SHP77 treated with DMSO at 0.1 percent for 48 hours (cell line): ENCODE data around the gene GULP1.
"Not testable (repeated sequence)": the region's sequence is repeated elsewhere in the genome, so short reads cannot be mapped to it uniquely, and the experiment has no call there.

Source experiments
- DNase-seq: peaks from one replicate; lab custom pipeline; 2025; lab: John Stamatoyannopoulos, UW

The GULP1 gene

GRCh38 chr2:188601927-188602326 is 310.3 kb downstream of the GULP1 start:
- no peak for DNase-seq

GRCh38 chr2:188604579-188604978 is 312.9 kb downstream of the GULP1 start:
- no peak for DNase-seq

- DNase-seq = not testable (repeated sequence)
Observed at GRCh38 chr2:188605609-188606584, 314.2 kb downstream of the GULP1 start.

- not testable (repeated sequence) for DNase-seq
Observed at GRCh38 chr2:188606596-188606995, 314.9 kb downstream of the GULP1 start.

- no peak for DNase-seq
Observed at GRCh38 chr2:188607501-188607900, 315.8 kb downstream of the GULP1 start.

- DNase-seq = no peak
Observed at GRCh38 chr2:188609321-188610049, 317.8 kb downstream of the GULP1 start.

GRCh38 chr2:188610050-188610444 is 318.4 kb downstream of the GULP1 start:
- DNase-seq = no peak

GRCh38 chr2:188610827-188611226 is 319.2 kb downstream of the GULP1 start:
- DNase-seq = no peak

GRCh38 chr2:188619146-188619545 is 327.5 kb downstream of the GULP1 start:
- no peak for DNase-seq

- no peak for DNase-seq
Observed at GRCh38 chr2:188620916-188621315, 329.2 kb downstream of the GULP1 start.

GRCh38 chr2:188622601-188623260 is 331.1 kb downstream of the GULP1 start:
- no peak for DNase-seq

GRCh38 chr2:188623995-188624643 is 332.4 kb downstream of the GULP1 start:
- no peak for DNase-seq

GRCh38 chr2:188627471-188627870 is 335.8 kb downstream of the GULP1 start:
- no peak for DNase-seq

- DNase-seq = no peak
Observed at GRCh38 chr2:188628989-188629752, 337.5 kb downstream of the GULP1 start.

GRCh38 chr2:188629753-188630527 is 338.3 kb downstream of the GULP1 start:
- DNase-seq = no peak

GRCh38 chr2:188631037-188631809 is 339.5 kb downstream of the GULP1 start:
- no peak for DNase-seq

- no peak for DNase-seq
Observed at GRCh38 chr2:188634656-188635055, 343.0 kb downstream of the GULP1 start.
